ENCODE results near the gene NCBP3.

GRCh38 chr17:3762922-3763776 is 82.9 kb downstream of the NCBP3 start:
- TF ChIP-seq CTCF (IDR thresholded peaks at IDR 0.05) (no peak), POLR2A (IDR thresholded peaks at IDR 0.05) (no peak)
